Fibroblast of peridontal ligament (primary cell): ENCODE data around the gene PTCD2.
"Not testable (repeated sequence)": the region's sequence is repeated elsewhere in the genome, so short reads cannot be mapped to it uniquely, and the experiment has no call there.

Experiments
- DNase-seq: peaks from one replicate; pipeline ENCODE4 v3.0.0-alpha.2; 2010; ENCODE audit errors: extremely low read depth

PTCD2 gene

DNA sequence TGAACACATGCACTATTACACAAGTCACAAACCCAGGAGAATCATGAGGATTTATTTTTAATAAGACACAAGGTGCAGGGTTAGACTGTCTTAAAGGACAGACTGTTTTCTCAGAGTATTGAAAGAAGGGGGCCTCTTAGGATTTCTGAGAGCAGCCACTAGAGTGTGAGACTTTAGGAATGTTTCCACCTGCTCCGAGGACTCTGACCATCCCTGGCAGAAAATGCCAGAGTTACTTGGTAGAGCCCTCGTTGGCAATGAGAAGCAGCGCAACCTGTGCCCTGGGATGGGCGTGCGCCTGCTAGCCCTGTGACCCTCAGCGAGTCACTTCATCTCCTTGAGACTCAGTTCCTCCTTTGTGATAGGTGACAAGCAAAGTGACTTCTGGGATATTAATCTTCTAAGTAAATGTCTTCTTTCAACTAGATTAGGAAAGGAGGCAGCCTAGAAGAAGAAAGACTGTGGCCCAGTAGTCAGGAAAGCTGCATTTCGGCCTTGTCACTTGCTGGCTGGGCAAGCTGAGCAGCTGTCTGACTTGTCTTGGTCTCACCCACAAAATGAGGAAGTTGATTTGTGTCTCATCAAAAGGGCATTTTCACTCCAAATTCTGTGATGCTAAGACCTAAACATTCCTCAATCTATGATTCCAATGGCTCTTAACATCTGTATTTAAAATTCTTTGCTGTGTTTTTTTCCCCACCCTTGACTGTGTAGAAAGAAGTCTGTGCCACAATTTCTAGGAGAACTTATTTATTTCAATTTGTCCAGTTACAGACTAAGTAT is 60.5 kb downstream of the PTCD2 start:
- peak; percentile 36 for DNase-seq

- no peak for DNase-seq
These were observed 63.1 kb downstream of the PTCD2 start for GRCh38 chr5:72383280-72383679.

GRCh38 chr5:72383726-72384125 is 63.6 kb downstream of the PTCD2 start:
- DNase-seq: peak; percentile 64

GRCh38 chr5:72386639-72387038 is 66.5 kb downstream of the PTCD2 start:
- DNase-seq: no peak

- peak; percentile 81 for DNase-seq
These were observed 67.8 kb downstream of the PTCD2 start for GRCh38 chr5:72387985-72388384.

DNA sequence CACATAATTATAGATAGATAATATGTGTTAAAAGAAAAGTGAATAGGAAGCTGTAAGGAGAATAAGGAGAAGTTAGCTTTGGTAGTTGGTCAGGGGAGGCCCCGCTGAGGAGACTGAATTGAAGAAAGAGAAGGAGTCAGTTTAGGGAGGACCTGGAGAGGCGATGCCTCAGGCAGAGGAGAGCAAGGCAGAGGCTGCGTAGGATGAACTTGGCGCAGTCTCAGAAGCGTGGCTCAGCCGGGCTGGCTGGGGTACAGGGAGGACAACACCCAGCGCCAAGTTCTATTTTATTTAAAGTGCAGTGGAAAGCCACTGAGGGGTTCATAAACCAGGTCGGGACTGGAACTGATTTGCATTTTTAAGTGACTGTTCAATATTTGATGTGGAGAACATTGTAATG is 68.5 kb downstream of the PTCD2 start:
- DNase-seq: no peak

DNA sequence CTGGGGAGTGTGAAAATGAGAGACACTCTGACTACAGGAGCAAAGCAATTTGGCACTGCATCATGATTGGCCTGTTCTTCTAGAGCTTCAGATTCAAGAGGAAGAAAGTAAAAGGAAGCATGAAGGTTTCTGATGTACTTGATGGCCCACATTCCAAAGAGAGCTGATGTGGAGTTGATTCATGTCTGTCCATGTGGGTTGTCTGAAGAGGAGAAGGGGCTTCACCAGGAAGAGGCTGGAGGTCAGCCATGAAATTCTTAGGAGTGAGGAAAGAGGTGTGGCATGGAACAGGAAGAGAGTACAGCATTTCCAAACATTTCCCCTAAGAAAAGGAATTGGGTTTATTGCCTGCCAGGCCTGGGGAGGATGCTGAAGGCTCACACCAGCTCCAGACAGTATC is 70.7 kb downstream of the PTCD2 start:
- no peak for DNase-seq

- DNase-seq: peak; percentile 79
These were observed 72.2 kb downstream of the PTCD2 start for GRCh38 chr5:72392326-72392733.

DNA sequence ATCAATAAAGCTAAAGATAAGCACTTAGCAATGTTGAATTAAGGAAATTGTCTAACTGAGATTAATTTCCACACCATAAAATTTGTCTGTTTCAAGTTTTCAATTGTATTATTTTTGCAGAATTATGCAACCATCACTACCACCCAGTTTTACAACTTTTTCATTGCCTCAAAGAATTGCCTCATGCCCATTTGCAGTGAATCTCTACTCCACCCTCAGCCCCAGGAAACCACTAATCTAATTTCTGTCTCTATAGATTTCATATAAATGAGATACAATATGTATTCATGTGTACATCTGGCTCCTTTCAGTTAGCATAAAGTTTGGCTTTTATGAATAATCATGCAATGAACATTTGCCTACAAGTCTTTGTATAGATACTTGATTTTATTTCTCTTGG is 72.9 kb downstream of the PTCD2 start:
- no peak for DNase-seq

DNA sequence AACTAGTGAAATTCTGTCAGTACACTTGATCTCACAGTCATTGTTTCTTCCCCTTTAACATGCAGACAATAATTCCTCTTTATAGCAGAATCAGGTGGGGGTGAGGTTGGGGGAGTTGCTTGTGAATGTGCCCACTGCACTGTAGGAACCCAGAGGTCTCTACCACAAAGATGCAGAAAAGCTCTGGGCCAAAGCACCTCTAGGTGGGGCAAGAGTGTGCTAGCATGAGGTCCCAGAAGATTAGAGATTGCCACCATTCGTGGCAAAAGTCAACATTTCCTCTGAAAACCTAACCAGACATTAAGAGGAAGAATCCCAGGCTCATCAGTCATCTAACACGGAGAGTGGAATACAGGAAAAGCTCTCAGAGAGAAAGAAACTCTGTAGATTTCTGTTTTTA is 74.5 kb downstream of the PTCD2 start:
- DNase-seq: no peak

- DNase-seq: no peak
These were observed 77.7 kb downstream of the PTCD2 start for GRCh38 chr5:72397836-72398235.

DNA sequence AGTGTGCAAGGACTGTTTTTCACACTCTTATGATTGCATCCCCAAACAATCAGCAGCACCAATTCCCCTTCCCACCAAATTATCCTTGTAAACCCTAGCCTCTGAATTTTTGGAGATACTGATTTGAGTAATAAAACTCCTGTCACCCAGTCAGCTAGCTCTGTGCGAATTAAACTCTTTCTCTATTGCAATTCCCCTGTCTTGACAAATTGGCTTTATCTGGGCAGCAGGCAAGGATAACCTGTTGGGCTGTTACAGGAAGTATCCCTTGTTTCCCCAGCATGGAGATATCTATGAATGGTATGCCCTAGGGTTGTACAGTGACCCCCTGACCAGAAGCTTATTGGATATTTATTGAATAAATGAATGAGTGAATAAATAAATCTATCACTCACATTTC is 80.8 kb downstream of the PTCD2 start:
- no peak for DNase-seq

GRCh38 chr5:72402381-72402890 is 82.3 kb downstream of the PTCD2 start:
- peak; percentile 87 for DNase-seq

GRCh38 chr5:72402959-72403628 is 82.9 kb downstream of the PTCD2 start:
- DNase-seq: no peak

GRCh38 chr5:72404771-72405170 is 84.6 kb downstream of the PTCD2 start:
- DNase-seq: not testable (repeated sequence)

- no peak for DNase-seq
These were observed 86.9 kb downstream of the PTCD2 start for GRCh38 chr5:72407078-72407477.

- DNase-seq: no peak
These were observed 87.4 kb downstream of the PTCD2 start for GRCh38 chr5:72407541-72407940.

GRCh38 chr5:72408127-72408526 is 88.0 kb downstream of the PTCD2 start:
- DNase-seq: no peak

DNA sequence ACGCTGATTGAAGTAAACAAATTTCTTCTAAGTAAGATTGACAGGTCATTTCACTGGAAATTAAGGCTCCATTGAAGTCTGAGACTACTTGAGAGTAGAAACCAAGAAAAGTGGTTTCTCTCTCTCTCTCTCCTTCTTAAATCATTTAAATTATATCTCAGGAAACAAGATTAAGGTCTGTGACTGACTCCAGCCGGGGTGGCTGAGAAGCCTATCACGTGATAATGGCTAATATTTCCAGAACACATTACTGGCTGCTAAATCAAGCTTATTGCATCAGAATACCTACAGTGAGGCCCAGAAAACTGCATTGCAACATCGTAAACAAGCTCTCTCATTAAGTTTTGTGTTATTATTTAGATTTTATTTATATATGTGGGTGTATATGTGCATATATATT is 88.4 kb downstream of the PTCD2 start:
- DNase-seq: no peak

DNA sequence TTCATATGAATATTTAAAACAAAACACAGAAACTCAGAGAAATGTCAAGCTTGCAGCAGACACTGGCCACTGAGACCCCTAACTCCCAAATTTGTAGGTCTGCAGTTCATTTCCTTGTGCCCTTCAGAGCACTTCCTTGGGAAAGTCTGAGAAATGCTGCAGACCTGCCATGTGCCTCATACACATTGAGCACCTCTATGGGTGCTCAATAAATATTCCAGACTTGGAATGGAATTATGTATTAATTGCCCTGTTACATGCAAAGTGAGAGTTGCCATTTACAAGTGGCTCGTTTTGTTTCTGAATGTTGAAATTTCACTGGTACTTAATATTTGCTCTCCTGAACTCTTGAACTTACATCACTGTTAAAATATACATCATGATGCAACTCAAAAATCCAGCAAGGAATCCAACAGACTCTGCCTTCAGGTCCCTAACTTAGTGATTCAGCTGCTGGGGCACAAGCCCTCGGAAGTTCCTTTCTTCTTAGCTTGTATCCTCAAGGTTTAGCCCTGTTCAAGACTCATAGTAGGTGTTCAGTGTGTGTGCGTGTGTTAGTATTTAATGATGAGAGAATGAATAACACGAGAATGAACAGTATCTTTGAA is 90.6 kb downstream of the PTCD2 start:
- no peak for DNase-seq

GRCh38 chr5:72412283-72413055 is 92.3 kb downstream of the PTCD2 start:
- DNase-seq: peak; percentile 44
